ENCODE measurements around the gene TFEB.

TFEB gene

GRCh38 chr6:41697861-41698781 lies 37.3 kb downstream of the TFEB start:
- no peaks in the 10 kb centered on the region for H3K36me3 ChIP-seq (ENCODE audit: control insufficient read depth, insufficient read depth, low read length)
- no peak overlapping the region for H3K27ac ChIP-seq (ENCODE audit: insufficient read depth, low read depth, low read length, poor library complexity, severe bottlenecking)
- 82 to 85% methylated on average over 15 of the region's 15 CpGs for WGBS, 2 experiments
- H3K9me3 ChIP-seq (ENCODE audit: control insufficient read depth, low read length), result no peaks in the 10 kb centered on the region
- peaks cover 8% of the 10 kb centered on the region for H3K4me1 ChIP-seq (ENCODE audit: control insufficient read depth, insufficient read depth, low read length)
- H3K4me3 ChIP-seq (ENCODE audit: insufficient read depth, low read depth, low read length), result no peak overlapping the region
- H3K27me3 ChIP-seq (ENCODE audit: control insufficient read depth, insufficient read depth, low read length, poor library complexity, severe bottlenecking), result no peaks in the 10 kb centered on the region

DNA sequence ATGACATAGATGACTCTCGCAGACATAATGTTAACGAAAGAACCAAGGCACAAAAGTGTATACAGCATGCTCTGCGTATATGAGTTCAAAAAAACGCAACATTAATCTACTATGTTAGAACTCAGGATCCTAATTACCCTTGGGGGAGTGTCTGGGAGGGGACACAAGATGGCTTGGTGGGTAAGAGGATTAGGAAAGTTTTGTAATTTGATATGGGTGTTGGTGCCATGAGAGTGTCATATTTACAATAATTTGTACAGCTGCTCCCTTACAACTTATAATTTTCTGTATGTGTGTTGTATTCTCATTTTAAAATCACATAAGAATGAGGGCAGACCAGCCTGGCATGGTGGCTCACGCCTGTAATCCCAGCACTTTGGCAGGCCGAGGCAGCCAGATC lies 38.6 kb downstream of the TFEB start:
- no peaks in the 10 kb centered on the region for H3K36me3 ChIP-seq (ENCODE audit: control insufficient read depth, insufficient read depth, low read length)
- no peak overlapping the region for H3K4me3 ChIP-seq (ENCODE audit: insufficient read depth, low read depth, low read length)
- H3K9me3 ChIP-seq (ENCODE audit: control insufficient read depth, low read length), result no peaks in the 10 kb centered on the region
- H3K4me1 ChIP-seq (ENCODE audit: control insufficient read depth, insufficient read depth, low read length), result peaks cover 8% of the 10 kb centered on the region
- H3K27ac ChIP-seq (ENCODE audit: insufficient read depth, low read depth, low read length, poor library complexity, severe bottlenecking), result no peak overlapping the region
- H3K27me3 ChIP-seq (ENCODE audit: control insufficient read depth, insufficient read depth, low read length, poor library complexity, severe bottlenecking), result no peaks in the 10 kb centered on the region
- 89 to 93% methylated on average over 6 of the region's 6 CpGs for WGBS, 2 experiments

DNA sequence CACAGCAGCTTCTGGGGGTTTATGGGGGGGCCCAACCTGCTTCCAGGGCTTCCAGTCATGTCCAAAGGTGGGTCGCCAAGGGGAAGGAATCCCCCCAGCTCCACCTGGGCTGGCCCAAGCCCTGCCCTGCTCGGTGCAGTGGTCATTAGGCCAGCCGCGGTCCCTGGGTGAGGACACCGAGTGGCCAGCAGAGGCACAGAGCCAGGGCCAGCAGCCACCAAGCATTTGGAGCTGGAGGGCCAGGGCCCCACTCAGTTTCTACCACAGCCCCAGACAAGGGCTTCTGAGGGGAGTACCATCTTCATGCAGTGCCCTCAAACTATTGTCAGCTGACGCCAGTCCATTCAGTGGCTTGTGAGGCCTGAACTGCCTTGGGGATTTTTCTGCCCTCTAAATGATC lies 39.6 kb downstream of the TFEB start:
- WGBS, 2 experiments, result 84 to 88% methylated on average over 6 of the region's 6 CpGs
- Histone ChIP-seq H3K36me3 (ENCODE audit: control insufficient read depth, insufficient read depth, low read length) (no peaks in the 10 kb centered on the region), H3K4me1 (ENCODE audit: control insufficient read depth, insufficient read depth, low read length) (peaks cover 5% of the 10 kb centered on the region), H3K27me3 (ENCODE audit: control insufficient read depth, insufficient read depth, low read length, poor library complexity, severe bottlenecking) (no peaks in the 10 kb centered on the region), H3K9me3 (ENCODE audit: control insufficient read depth, low read length) (no peaks in the 10 kb centered on the region), H3K4me3 (ENCODE audit: insufficient read depth, low read depth, low read length) (no peak overlapping the region), H3K27ac (ENCODE audit: insufficient read depth, low read depth, low read length, poor library complexity, severe bottlenecking) (no peak overlapping the region)

DNA sequence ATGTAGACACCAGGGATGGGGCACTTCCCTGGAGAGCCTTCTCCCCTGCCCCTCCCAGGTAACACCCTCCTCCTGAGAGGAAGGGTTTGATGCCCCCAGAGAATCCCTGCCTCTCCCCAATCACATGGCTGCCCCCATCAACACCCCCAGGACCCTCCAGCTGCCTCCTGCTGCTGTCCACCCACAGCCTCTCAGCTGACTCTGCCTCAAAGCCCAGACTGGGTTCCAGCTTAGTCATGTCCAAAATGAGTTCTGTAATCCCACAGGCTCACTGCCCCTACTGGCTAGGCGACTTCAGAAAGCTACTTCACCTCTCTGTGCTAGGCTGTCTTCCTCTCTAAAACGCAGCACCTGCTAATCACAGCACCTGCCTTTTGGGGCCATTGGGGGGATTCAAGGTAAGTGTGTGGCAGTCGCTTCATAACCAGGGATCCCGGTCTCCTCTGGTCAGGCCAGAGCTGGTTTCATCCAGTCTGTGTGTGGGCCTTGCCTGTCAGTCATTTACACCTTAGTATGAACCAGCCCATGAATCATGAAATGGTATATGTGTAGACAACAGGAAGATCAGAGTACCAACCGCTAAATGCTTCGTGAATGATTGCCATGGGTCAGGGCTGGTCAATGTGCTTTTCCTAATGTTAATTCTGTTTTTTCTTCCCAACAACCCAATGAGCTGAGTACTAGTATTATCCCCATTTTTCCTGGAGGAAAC lies 40.4 kb downstream of the TFEB start:
- Histone ChIP-seq H3K36me3 (ENCODE audit: control insufficient read depth, insufficient read depth, low read length) (no peaks in the 10 kb centered on the region), H3K4me1 (ENCODE audit: control insufficient read depth, insufficient read depth, low read length) (no peaks in the 10 kb centered on the region), H3K27me3 (ENCODE audit: control insufficient read depth, insufficient read depth, low read length, poor library complexity, severe bottlenecking) (no peaks in the 10 kb centered on the region), H3K27ac (ENCODE audit: insufficient read depth, low read depth, low read length, poor library complexity, severe bottlenecking) (no peak overlapping the region), H3K9me3 (ENCODE audit: control insufficient read depth, low read length) (no peaks in the 10 kb centered on the region), H3K4me3 (ENCODE audit: insufficient read depth, low read depth, low read length) (no peak overlapping the region)
- WGBS, 2 experiments, result 90 to 91% methylated on average over 6 of the region's 6 CpGs

DNA sequence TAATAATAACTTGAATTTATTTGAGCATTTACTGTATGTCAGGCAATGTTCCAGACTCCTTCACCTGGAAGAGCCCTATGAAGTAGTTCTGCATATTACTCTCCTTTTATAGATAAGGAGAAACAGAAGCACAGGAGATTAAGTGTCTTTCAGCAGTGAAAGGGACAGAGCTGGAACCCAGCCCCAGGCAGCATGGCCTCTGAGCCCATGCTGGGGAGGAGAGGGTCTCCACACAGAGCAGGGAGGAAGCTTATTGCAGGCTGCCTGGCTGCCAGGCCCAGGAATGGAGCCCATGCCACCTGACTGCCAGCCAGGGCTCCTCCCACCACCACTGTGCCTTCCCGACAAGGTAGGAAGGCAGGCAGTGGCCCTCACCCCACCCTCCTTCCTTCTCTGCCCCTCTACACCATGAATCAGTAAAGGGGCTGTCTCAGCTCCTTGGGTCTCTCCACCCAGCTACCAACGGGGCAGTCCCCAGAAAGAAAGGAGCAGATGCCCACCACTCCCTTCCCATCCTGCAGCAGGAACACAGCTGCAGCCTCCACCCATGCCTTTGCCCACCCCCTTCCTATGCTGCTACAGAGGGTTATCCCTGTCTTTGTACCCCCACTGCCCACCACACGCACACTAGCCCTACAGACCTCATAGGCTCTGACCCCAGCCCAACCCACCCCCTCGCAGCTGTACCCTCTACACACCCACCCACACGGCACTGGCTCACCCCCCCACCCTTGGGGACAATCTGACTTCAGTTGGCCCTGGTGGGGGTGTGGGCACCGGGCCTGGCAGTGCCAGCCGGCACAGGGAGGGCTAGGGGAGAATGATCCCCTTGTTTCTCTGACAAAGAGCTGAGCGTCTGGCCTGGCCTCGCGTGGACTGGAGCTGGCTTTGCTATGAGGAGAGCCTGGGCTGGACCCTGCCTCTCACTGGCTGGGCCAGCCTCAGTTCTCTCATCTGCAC lies 41.8 kb downstream of the TFEB start:
- no peaks in the 10 kb centered on the region for H3K9me3 ChIP-seq (ENCODE audit: control insufficient read depth, low read length)

GRCh38 chr6:41692730-41693129 lies 42.7 kb downstream of the TFEB start:
- no peaks in the 10 kb centered on the region for H3K9me3 ChIP-seq (ENCODE audit: control insufficient read depth, low read length)
- no peaks in the 10 kb centered on the region for H3K27me3 ChIP-seq (ENCODE audit: control insufficient read depth, insufficient read depth, low read length, poor library complexity, severe bottlenecking)
- H3K4me3 ChIP-seq (ENCODE audit: insufficient read depth, low read depth, low read length), result no peak overlapping the region
- no peaks in the 10 kb centered on the region for H3K36me3 ChIP-seq (ENCODE audit: control insufficient read depth, insufficient read depth, low read length)
- no peaks in the 10 kb centered on the region for H3K4me1 ChIP-seq (ENCODE audit: control insufficient read depth, insufficient read depth, low read length)
- WGBS, 2 experiments, result 92 to 99% methylated on average over 2 of the region's 2 CpGs
- no peak overlapping the region for H3K27ac ChIP-seq (ENCODE audit: insufficient read depth, low read depth, low read length, poor library complexity, severe bottlenecking)

More for the DNA sequence above, 41.8 kb downstream of the TFEB start:
- Histone ChIP-seq H3K27ac (ENCODE audit: insufficient read depth, low read depth, low read length, poor library complexity, severe bottlenecking) (no peak overlapping the region), H3K4me1 (ENCODE audit: control insufficient read depth, insufficient read depth, low read length) (no peaks in the 10 kb centered on the region), H3K36me3 (ENCODE audit: control insufficient read depth, insufficient read depth, low read length) (no peaks in the 10 kb centered on the region), H3K27me3 (ENCODE audit: control insufficient read depth, insufficient read depth, low read length, poor library complexity, severe bottlenecking) (no peaks in the 10 kb centered on the region), H3K4me3 (ENCODE audit: insufficient read depth, low read depth, low read length) (no peak overlapping the region)
- WGBS, 2 experiments, result 85 to 90% methylated on average over 8 to 10 of the region's 10 CpGs

DNA sequence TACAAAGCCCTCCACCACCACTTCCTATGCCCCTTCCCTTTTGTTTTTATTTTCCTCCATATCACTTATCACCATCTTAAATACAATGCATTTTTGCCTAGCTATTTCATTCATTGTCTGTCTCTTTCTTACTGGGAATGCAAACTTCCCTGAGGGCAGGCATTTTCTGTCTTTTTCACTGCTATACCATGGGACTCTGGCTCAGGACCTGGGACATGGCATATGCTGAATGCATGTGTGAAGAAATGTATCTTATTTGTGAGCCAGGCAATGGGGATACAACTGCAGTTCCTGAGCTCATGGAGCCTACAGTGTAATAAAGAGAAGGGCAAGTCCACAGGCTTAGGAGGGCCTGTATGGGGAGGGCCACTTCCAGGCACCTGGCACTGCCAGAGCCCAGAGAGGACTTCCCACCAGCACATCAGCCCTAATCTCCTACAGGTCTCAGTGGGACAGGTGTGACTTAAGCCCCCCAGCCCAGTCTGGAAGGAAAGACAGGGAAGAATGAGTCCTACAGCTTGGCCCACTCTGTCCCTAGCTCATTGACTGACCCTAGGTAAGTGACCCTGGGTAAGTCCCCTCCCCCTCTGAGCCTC lies 43.2 kb downstream of the TFEB start:
- no peak overlapping the region for H3K4me3 ChIP-seq (ENCODE audit: insufficient read depth, low read depth, low read length)
- H3K27me3 ChIP-seq (ENCODE audit: control insufficient read depth, insufficient read depth, low read length, poor library complexity, severe bottlenecking), result no peaks in the 10 kb centered on the region
- H3K9me3 ChIP-seq (ENCODE audit: control insufficient read depth, low read length), result no peaks in the 10 kb centered on the region
- no peaks in the 10 kb centered on the region for H3K36me3 ChIP-seq (ENCODE audit: control insufficient read depth, insufficient read depth, low read length)
- H3K4me1 ChIP-seq (ENCODE audit: control insufficient read depth, insufficient read depth, low read length), result no peaks in the 10 kb centered on the region
- no peak overlapping the region for H3K27ac ChIP-seq (ENCODE audit: insufficient read depth, low read depth, low read length, poor library complexity, severe bottlenecking)

DNA sequence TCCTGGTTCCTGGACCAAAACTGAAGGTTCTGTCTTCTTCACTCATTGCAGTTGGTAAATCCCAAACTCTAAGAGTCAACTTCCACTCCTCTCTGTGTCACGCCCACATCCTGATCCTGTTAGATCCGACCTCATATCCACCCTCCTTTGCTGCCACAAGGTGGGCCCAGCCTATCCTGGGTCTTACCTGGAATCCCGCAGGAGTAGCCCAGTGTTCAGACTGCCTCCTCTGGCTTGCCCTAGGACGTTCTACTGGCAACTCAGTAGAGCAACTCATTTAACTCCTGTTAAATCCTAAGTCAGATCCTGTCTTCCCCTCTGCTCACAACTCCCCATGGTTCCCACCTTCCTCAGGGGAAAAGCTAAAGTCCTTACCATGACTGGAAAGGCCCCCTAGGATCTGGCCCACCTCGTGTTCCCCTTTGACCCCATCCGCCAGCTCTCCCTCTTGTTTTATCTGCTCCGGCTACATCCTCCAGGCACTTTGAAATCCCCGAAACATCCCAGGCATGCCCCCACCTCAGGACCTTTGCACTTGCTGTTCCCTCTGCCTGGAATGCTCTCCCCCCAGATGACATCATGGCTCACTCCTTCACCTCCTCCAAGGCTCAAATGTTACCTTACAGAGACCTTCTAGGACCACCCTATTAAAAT lies 43.9 kb downstream of the TFEB start:
- Histone ChIP-seq H3K27me3 (ENCODE audit: control insufficient read depth, insufficient read depth, low read length, poor library complexity, severe bottlenecking) (no peaks in the 10 kb centered on the region), H3K4me3 (ENCODE audit: insufficient read depth, low read depth, low read length) (no peak overlapping the region), H3K4me1 (ENCODE audit: control insufficient read depth, insufficient read depth, low read length) (no peaks in the 10 kb centered on the region), H3K36me3 (ENCODE audit: control insufficient read depth, insufficient read depth, low read length) (no peaks in the 10 kb centered on the region), H3K27ac (ENCODE audit: insufficient read depth, low read depth, low read length, poor library complexity, severe bottlenecking) (no peak overlapping the region), H3K9me3 (ENCODE audit: control insufficient read depth, low read length) (no peaks in the 10 kb centered on the region)
- 79 to 82% methylated on average over 8 of the region's 8 CpGs for whole genome bisulfite sequencing, 2 experiments

GRCh38 chr6:41690541-41691330 lies 44.7 kb downstream of the TFEB start:
- Histone ChIP-seq H3K4me1 (ENCODE audit: control insufficient read depth, insufficient read depth, low read length) (no peaks in the 10 kb centered on the region), H3K4me3 (ENCODE audit: insufficient read depth, low read depth, low read length) (no peak overlapping the region), H3K9me3 (ENCODE audit: control insufficient read depth, low read length) (no peaks in the 10 kb centered on the region), H3K36me3 (ENCODE audit: control insufficient read depth, insufficient read depth, low read length) (no peaks in the 10 kb centered on the region), H3K27me3 (ENCODE audit: control insufficient read depth, insufficient read depth, low read length, poor library complexity, severe bottlenecking) (no peaks in the 10 kb centered on the region), H3K27ac (ENCODE audit: insufficient read depth, low read depth, low read length, poor library complexity, severe bottlenecking) (no peak overlapping the region)
- 91 to 93% methylated on average over 25 of the region's 25 CpGs for WGBS, 2 experiments
